ENCODE results near the gene MAP2. TPM values are rescaled to one million over a fixed set of nuclear protein-coding genes. Genes with fewer than 3 reads are reported as not detected.

Gene MAP2
- total and polyA plus RNA-seq, 10 of the 15 experiments (the other 5 are each of a cell fraction or from before 2014, with no cell fraction given) = 0.01 TPM; not detected in 9

DNA sequence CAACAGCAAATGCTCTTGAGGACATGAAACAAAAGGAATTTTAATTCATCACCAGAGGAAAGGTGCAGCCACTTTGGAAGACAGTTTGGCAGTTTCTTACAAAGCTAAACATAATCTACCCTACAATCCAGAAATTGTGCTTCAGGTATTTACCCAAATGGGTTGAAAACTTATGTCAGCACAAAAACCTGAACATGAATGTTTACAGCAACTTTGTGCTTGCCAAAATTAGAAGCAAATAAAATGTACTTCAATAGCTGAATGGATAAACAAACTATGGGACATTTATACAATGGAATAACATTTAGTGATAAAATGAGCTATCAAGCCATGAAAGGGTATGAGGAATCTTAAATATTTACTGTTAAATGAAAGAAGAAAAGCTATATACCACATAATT, 6.9 kb upstream of the MAP2 start (continued):
- TF ChIP-seq, protein P1, sequence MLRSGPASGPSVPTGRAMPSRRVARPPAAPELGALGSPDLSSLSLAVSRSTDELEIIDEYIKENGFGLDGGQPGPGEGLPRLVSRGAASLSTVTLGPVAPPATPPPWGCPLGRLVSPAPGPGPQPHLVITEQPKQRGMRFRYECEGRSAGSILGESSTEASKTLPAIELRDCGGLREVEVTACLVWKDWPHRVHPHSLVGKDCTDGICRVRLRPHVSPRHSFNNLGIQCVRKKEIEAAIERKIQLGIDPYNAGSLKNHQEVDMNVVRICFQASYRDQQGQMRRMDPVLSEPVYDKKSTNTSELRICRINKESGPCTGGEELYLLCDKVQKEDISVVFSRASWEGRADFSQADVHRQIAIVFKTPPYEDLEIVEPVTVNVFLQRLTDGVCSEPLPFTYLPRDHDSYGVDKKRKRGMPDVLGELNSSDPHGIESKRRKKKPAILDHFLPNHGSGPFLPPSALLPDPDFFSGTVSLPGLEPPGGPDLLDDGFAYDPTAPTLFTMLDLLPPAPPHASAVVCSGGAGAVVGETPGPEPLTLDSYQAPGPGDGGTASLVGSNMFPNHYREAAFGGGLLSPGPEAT (IDR thresholded peaks at IDR 0.05; ENCODE audit: low read depth) = no peak
- TF ChIP-seq ATF7 (IDR thresholded peaks at IDR 0.05; ENCODE audit: low read depth) = no peak
- no peak for TF ChIP-seq ESRRA (IDR thresholded peaks at IDR 0.05; ENCODE audit: low read length)
- TF ChIP-seq PAX5 (IDR thresholded peaks at IDR 0.05; ENCODE audit: borderline replicate concordance, low read depth, low read length) = no peak
- no peak for TF ChIP-seq SUPT20H (IDR thresholded peaks at IDR 0.05; ENCODE audit: borderline replicate concordance, control insufficient read depth, low read depth, low read length)
- no peak for TF ChIP-seq RFX5 (IDR thresholded peaks at IDR 0.05; ENCODE audit: low read depth, low read length)
- no peak for TF ChIP-seq CHD2 (IDR thresholded peaks at IDR 0.05; ENCODE audit: borderline replicate concordance, low read depth, low read length)

DNA sequence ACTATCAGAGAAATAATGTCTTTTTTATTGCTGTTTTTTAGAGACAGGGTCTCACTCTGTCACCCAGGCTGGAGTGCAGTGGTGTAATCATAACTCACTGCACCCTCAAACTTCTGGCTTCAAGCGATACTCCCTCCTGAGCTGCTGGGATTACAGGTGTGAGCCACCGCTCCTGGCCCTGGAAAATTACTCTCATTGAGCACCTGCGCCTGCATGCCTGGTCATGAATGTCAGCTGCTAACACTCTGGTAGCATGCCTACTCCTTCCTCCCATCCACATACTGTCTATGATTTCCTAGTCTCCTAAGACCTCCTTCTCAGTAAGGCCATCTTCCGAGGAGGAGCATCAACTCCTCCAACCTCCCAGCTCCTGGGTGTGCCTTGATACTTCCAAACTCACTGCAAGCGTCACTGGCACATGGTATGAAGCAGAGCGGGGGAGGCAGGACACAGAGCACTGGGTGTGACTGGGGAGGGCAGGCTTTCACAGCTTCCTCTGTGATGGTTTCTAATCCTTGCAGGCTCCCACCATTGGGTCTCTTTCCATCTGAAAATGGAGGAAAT, 1.6 kb upstream of the MAP2 start:
- intact Hi-C loops (cut with micrococcal nuclease; ENCODE audit: unreplicated experiment) = loop anchor here (5.0 to 10.0 kb wide), 2 partner anchors 155 to 1027 kb away; no protein-coding TSS in a partner anchor
- Histone ChIP-seq H3K27me3 (replicated peaks in 1 of 2; ENCODE audit: control insufficient read depth in 2 of 2, insufficient read depth in 2 of 2, low read length in 1 of 2) (no peaks in the 10 kb centered on the region; a peak in 2 of 4 replicates), H3K4me2 (ENCODE audit: control insufficient read depth, insufficient read depth) (no peak overlapping the region), H3K79me2 (ENCODE audit: control insufficient read depth, insufficient read depth, low read length) (no peaks in the 10 kb centered on the region), H4K20me1 (ENCODE audit: control insufficient read depth, insufficient read depth) (no peaks in the 10 kb centered on the region), H3K4me1 (ENCODE audit: control insufficient read depth, insufficient read depth, low read length) (peaks cover 3% of the 10 kb centered on the region; the same call in 1 of the 2 replicates), H2AFZ (ENCODE audit: control insufficient read depth, low read depth, low read length) (no peak overlapping the region), H3K9ac (ENCODE audit: control insufficient read depth, insufficient read depth, low read length) (no peak overlapping the region), H3K9me3 (replicated peaks; ENCODE audit: control insufficient read depth, insufficient read depth, low read length) (no peaks in the 10 kb centered on the region), H3K4me3 (no peak overlapping the region), H3K27ac (ENCODE audit: control insufficient read depth, insufficient read depth) (no peak overlapping the region), H3K36me3 (ENCODE audit: control insufficient read depth in 2 of 2, insufficient read depth in 2 of 2, low read length in 1 of 2) (no peaks in the 10 kb centered on the region)
- no TSS peak for BruUV-seq (replicated peaks)
- no peak for FAIRE-seq
- no peak for DNase-seq (ENCODE audit: low read depth, low spot score)
- ChIA-PET SMC1A (ENCODE audit: uncharacterized antibody, unreplicated experiment) (no interaction called here), RAD21 (ENCODE audit: unreplicated experiment) (no interaction called here), POLR2A (no interaction called here), CTCF (interaction anchor here (5.3 kb wide), 1 partner anchor 87 kb away, joined by 30 read pairs; no protein-coding TSS in a partner anchor)
- in situ Hi-C loops (cut with MboI) = no loop called here
- WGBS (ENCODE audit: insufficient coverage, insufficient replicate concordance, low lambda C conversion rate, missing lambda C conversion rate) = 76% methylated on average over 6 of the region's 6 CpGs
- no peak for ATAC-seq
- TF ChIP-seq NR2C2 (IDR thresholded peaks at IDR 0.05; ENCODE audit: borderline replicate concordance, control insufficient read depth, insufficient read length, low read depth) (no peak), DPF2 (IDR thresholded peaks at IDR 0.05) (no peak), PAX8 (IDR thresholded peaks at IDR 0.05) (no peak), SMC3 (IDR thresholded peaks at IDR 0.05; ENCODE audit: borderline replicate concordance, low read length) (no peak), POLR2A (IDR thresholded peaks at IDR 0.05; ENCODE audit: low read depth, low read length) (no peak), MEF2B (IDR thresholded peaks at IDR 0.05; ENCODE audit: partially characterized antibody, poor library complexity, severe bottlenecking) (no peak), SUZ12 (IDR thresholded peaks at IDR 0.05; ENCODE audit: unreplicated experiment) (no peak), STAT1 (conservative IDR thresholded peaks at IDR 0.05) (no peak)
- TF ChIP-seq, protein P2, sequence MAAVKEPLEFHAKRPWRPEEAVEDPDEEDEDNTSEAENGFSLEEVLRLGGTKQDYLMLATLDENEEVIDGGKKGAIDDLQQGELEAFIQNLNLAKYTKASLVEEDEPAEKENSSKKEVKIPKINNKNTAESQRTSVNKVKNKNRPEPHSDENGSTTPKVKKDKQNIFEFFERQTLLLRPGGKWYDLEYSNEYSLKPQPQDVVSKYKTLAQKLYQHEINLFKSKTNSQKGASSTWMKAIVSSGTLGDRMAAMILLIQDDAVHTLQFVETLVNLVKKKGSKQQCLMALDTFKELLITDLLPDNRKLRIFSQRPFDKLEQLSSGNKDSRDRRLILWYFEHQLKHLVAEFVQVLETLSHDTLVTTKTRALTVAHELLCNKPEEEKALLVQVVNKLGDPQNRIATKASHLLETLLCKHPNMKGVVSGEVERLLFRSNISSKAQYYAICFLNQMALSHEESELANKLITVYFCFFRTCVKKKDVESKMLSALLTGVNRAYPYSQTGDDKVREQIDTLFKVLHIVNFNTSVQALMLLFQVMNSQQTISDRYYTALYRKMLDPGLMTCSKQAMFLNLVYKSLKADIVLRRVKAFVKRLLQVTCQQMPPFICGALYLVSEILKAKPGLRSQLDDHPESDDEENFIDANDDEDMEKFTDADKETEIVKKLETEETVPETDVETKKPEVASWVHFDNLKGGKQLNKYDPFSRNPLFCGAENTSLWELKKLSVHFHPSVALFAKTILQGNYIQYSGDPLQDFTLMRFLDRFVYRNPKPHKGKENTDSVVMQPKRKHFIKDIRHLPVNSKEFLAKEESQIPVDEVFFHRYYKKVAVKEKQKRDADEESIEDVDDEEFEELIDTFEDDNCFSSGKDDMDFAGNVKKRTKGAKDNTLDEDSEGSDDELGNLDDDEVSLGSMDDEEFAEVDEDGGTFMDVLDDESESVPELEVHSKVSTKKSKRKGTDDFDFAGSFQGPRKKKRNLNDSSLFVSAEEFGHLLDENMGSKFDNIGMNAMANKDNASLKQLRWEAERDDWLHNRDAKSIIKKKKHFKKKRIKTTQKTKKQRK (IDR thresholded peaks at IDR 0.05; ENCODE audit: low read depth, low read length) = no peak
- TF ChIP-seq, protein P3, sequence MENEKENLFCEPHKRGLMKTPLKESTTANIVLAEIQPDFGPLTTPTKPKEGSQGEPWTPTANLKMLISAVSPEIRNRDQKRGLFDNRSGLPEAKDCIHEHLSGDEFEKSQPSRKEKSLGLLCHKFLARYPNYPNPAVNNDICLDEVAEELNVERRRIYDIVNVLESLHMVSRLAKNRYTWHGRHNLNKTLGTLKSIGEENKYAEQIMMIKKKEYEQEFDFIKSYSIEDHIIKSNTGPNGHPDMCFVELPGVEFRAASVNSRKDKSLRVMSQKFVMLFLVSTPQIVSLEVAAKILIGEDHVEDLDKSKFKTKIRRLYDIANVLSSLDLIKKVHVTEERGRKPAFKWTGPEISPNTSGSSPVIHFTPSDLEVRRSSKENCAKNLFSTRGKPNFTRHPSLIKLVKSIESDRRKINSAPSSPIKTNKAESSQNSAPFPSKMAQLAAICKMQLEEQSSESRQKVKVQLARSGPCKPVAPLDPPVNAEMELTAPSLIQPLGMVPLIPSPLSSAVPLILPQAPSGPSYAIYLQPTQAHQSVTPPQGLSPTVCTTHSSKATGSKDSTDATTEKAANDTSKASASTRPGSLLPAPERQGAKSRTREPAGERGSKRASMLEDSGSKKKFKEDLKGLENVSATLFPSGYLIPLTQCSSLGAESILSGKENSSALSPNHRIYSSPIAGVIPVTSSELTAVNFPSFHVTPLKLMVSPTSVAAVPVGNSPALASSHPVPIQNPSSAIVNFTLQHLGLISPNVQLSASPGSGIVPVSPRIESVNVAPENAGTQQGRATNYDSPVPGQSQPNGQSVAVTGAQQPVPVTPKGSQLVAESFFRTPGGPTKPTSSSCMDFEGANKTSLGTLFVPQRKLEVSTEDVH (IDR thresholded peaks at IDR 0.05; ENCODE audit: low read depth, partially characterized antibody) = no peak

Data from GM12878 (cell line).